GM18526 (cell line): ENCODE results near the gene CENPS.
A peak's percentile ranks its signal among the peaks of the same experiment; 100 is the strongest.

Experiments
- POLR2A ChIP-seq: IDR thresholded peaks from 3 replicates; pipeline ENCODE4 v1.6.1; 2011; ENCODE audit not compliant: insufficient read length; ENCODE audit errors: extremely low read depth

The CENPS gene

DNA sequence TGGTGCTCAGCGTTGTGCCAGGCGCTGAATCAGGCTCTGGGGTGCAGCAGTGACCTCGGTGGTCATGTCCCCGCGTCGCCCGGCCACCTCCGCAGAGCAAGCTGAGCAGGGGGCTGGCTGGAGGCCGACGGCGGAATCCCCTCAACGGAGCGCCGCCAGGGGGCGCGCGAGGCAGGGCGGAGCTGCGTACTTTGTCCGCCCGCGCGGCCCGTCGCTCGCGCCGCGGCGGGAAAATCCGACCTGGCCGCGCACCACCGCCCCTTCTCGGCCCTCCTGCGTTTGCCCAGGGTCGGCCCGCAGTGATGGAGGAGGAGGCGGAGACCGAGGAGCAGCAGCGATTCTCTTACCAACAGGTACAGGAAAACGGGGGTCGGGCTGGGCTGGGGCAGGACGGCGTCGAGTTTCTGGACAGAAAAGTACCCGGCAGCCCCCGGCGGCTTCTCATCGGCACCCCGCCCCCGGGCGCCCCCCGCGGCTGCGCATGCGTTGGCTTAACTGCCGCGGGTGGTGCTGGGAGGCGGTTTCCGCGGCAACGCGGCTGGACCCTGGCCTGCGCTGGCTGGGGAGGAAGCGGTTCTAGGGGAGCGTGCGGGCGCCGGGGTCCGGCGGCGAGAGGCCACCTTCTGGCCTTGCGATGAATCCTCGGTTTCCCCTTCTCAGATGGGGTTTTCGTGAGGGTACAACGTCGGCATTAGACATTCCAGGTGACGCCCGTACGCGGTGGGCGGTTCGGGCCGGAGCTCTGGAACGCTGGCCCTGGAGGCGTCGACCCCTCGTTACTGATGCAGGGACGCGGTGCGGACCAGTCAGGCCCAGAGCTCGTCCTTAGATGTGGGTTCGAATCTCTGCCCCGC lies at the start of gene CENPS:
Gene CENPS, plus strand, starts transcription at position 218 of the 854 bp plus-strand sequence. Its CDS starts 85 bp downstream, at position 303.
- TF ChIP-seq POLR2A = peak; percentile 64

DNA sequence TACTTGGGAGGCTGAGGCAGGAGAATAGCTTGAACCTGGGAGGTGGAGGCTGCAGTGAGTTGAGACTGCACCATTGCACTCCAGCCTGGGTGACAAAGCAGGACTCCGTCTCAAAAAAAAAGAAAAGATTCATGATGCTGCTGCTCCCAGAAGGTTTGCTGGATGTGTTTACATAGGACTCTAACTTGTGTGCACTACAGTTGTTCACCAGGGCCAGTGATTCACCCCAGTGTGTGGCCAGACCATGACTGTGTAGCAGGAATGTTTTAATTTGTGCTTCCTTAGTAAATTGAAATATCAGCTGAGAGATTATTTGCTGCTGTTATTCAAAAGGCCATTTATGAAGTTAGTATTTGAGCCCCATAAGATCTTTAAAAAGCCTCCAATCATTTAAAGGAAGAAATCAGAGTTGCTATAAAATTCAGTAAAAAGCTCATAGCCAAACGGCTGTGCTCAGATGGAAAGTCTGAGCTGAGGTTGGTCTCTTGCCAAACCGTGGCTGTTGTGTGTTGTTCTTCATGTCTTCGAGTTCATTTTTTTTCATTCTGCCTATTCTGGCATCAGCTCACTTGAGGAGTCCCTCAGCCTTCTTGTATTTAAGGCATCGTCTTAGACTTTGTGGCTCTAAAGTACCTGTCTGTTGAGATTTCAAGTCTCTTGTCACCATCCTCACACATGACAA lies 49.5 kb upstream of the CENPS start:
- TF ChIP-seq POLR2A = no peak

DNA sequence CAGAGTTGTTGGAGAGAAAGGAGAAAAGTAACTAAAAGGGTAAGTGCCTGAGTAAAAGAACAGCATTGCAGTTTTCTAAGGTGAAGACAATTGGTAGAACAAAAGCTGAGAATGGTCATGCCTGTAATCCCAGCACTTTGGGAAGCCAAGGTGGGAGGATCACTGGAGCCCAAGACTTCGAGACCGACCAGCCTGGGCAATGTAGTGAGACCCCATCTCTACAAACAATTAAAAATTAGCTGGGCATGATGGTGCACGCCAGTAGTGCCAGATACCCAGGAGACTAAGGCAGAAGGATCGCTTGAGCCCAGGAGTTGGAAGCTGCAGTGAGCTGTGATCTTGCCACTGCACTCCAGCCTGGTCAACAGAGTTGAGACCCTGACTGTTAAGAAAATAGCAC lies 46.6 kb upstream of the CENPS start:
- TF ChIP-seq POLR2A = no peak

DNA sequence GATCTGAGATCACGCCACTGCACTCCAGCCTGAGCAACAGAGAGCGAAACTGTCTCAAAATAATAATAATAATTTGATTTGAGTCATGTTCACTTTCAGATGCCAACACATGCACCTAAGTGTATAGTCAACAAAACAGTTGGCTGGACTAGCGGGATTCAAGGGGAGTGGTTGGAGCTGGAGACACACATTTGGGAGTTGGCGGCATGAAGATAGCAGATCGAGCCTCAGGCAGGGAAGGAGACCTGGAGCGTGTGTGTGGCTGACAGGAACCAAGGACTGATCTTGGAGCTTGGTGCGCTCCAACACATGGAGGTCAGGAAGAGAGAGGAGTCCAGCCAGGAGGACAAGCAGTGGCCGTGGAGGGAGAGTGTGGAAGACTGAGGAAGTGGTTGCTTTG lies 46.0 kb upstream of the CENPS start:
- TF ChIP-seq POLR2A = no peak

DNA sequence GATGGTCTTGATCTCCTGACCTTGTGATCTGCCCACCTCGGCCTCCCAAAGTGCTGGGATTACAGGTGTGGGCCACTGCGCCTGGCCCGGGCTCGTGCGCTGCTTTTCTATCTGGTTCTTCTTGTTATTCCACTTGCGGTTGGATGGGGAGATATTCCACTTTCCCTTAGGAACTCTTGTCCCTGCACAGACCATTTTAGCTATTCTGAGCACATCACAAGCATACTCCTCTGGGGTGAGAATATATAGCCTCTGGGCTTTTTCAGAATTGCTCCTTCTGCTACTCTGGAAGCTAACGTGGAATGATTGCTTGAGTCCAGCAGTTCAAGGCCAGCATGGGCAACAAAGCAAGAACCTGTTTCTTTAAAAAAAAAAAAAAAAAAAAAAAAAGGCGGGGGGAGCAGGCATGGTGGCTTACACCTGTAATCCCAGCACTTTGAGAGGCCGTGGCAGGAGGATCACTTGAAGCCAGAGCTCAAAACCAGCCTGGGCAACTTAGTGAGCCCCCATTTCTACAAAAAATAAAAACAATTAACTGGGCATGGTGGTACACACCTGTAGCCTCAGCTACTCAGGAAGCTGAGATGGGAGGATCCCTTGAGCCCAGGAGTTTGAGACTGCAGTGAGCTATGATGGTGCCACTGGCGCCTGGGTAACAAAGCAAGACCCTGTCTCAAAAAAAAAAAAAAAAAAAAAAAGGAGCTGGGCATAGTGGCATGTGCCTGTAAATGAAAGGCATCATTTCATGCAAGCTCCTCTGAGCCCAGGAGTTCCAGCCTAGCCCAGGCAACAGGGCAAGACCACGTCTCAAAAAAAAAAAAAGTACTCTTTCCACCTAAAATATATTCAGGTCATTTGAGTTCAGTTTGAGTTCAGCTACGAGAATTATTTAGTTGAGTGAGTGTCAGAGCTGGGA lies 43.2 kb upstream of the CENPS start:
- TF ChIP-seq POLR2A = no peak

DNA sequence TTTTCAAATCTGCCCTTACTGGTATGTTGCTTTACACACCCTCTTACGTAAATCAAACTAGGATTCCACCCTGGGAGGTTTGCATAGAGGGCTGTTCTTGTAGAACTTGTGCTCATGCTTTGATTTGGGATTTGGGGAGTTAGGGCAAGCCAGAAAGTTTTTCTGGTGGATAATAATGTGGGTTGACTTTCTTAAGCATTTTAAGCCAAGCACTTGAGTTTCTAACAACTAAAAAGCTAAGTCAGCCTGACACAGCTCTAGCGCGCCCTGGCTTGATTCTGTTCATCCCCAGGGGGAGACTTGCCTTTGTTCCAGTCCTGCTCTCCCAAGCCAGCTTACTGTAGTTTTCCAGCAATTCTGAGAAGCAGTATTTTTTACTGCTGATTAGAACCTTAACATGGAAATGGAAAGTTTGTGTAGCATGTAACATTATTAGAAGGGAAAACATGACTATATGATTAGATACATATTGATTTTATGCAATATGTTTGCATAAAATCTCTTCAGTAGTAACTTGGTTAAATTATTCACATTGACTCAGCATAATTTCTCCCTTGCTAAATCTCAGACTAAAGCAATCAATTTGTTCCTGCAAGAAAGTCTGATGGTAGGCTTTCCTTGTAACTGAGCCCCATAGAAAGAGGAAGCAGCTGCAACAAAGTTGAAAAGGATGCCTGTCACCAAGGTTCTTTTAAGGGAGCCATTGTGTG lies 42.4 kb upstream of the CENPS start:
- TF ChIP-seq POLR2A = no peak

DNA sequence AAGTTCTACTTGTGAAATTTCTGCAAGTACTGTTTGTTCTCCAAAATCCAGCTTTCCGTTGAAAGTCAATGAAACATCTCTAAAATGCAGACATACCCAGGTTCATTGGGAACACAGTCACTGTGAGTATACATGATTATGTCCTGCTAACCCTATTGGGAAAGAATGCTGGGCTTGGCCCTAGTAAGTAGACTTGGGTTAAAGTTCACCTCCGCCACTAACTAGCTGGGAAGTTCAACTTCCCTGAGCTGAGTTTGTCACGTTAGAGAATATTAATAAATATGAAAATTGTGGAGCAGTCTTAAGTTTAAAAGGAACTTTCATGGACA lies 41.9 kb upstream of the CENPS start:
- no peak for TF ChIP-seq POLR2A

DNA sequence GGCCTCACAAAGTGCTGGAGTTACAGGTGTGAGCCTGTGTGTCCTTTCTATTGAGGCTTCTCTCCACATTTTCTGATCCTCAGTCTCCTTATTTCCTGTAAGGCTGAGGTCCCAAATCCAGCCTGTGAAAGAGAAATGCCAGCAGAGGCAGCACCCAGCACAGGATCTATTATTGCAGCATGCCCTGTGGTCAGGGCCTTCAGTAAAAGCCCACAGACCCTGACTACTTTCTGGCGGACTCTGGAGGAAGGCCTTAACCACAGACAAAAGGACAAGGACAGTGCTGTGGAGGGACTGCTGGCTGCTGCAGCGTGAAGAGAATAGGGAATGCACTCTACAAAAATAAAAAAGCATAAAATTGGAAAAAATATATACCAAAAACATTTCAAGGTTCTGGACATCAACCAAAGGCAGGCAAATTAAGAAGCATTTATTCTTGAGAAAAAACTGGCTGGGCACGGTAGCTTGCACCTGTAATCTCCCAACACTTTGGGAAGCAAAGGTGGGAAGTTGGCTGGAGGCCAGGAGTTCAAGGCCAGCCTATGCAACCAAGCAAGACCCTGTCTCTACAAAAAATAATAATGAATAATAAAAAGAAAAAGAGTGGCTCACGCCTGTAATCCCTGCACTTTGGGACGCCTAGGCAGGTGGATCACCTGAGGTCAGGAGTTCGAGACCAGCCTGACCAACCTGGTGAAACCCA lies 40.8 kb upstream of the CENPS start:
- no peak for TF ChIP-seq POLR2A

DNA sequence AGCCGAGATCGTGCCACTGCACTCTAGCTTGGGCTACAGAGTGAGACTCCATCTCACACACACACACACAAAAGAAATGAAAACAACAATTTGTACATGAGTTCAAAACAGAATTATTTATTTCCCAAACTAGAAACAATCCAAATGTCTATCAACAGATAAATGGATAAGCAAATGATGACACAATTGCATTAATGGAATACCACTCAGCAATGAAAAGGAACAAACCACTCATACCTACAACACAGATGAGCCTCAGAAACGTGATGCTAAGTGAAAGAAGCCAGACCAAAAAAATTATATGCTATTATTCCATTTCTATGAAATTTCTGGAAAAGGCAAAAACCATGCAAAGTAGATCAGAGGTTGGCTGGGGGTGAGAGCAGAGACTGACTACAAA lies 33.4 kb upstream of the CENPS start:
- no peak for TF ChIP-seq POLR2A

DNA sequence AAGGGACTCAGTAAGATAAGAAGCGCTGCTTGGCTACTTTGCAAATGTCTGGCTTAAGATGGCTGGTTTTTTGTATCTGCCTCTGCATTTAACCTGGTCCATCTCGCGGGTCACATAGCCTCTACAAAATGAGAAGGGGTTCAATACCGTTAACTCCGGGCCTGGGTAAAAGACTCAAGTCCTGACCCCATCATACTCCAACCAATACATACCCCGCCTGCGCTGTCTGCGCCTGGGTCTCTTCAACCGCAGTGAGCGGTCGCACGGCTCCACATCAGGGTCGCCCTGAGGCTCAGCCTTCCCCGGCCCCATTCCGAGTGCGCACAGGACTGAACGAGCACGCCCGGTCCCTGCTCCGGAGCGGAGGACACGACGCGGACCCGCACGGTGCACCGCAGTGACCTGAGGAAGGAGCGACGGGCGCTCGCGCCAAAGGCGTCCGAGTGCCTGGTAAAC lies 31.9 kb upstream of the CENPS start:
- no peak for TF ChIP-seq POLR2A

DNA sequence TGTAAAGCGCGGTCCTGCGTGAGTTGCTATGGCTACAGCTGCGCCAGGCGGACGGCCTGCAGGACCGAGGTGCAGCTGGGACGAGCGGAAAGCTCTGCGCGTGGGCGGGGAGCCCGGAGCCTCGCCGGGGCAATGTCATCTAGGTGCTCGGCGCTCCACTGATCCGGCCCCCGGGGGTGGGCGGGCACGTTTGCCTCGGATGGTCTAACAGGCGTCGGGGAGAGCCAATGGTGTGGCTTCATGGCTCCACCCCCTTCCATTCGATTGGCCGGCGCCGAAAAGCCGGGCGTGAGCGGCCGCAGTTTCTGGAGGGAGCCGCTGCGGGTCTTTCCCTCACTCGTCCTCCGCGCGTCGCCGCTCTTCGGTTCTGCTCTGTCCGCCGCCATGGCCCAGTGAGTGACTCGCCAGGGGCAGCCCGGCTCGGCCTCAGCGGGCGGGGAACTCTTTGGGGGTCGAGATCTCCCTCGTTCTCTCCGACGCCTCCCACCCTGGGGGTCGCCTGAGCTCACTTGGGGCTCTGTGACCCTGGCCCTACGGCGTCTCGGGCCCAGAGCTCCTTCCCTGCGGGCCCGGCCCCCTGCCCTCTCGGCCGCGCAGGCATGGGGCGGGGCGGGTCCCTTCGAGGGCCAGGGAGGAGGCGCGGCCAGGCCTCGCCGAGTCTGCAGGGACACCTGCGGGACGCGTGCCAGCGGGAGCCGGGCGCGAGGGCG lies 31.3 kb upstream of the CENPS start, which contains the start of gene PGD:
Gene PGD, plus strand, starts transcription at position 331 of the 710 bp plus-strand sequence. Its CDS starts 54 bp downstream, at position 385.
- peak; percentile 82 for TF ChIP-seq POLR2A

DNA sequence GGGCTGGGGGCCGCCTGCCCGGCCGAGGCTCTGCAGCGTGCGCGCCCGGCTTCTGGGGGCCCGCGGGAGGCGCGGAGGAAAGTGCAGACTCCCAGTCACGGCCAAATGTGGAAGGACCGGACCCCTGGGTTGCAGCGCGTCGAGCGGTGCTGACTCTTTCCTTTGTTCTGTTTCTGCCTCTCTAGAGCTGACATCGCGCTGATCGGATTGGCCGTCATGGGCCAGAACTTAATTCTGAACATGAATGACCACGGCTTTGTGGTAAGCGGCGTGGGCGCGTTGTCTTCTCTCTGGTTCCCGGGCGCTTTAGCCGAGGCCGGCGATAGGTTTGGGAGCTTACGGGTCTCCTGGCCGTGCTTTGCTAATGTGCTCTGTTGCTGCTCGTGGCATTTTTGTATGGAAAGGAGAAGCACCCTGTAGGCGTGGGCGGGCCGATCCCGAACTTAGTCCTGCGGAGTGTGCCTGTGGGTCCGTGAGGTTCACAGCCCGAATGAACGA lies 30.7 kb upstream of the CENPS start:
- TF ChIP-seq POLR2A = no peak

DNA sequence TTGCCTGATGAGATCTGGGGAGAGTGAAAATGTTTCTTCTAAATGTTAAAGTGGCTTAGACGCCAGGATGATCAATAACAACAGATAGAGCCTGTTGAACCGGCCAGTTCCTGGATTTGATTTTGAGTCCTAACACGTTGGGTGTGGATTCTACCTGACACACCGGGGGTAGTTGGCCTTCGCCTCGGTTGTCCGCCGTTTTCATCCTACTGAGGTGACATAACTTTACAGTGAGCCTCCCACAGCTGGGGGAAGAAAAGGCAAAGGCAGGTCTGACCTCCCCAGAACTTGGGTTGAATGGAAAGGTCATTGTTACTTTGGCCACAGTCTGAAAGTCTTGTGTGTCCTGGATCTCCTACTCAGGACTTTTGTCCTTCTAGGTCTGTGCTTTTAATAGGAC lies 30.2 kb upstream of the CENPS start:
- no peak for TF ChIP-seq POLR2A
